ENCODE results near the gene P2RX4.
"Not testable (repeated sequence)": the region's sequence is repeated elsewhere in the genome, so short reads cannot be mapped to it uniquely, and the experiment has no call there.

P2RX4 gene

GRCh38 chr12:121279071-121279375 is 69.1 kb downstream of the P2RX4 start:
- DNase-seq = no peak

- no peak for DNase-seq
Observed at GRCh38 chr12:121279507-121279915, 69.6 kb downstream of the P2RX4 start.

- not testable (repeated sequence) for DNase-seq
Observed at GRCh38 chr12:121280531-121280930, 70.6 kb downstream of the P2RX4 start.

GRCh38 chr12:121281116-121281515 is 71.2 kb downstream of the P2RX4 start:
- not testable (repeated sequence) for DNase-seq

- DNase-seq = no peak
Observed at GRCh38 chr12:121282072-121282742, 72.3 kb downstream of the P2RX4 start.

GRCh38 chr12:121282910-121283309 is 73.0 kb downstream of the P2RX4 start:
- not testable (repeated sequence) for DNase-seq

GRCh38 chr12:121283388-121283787 is 73.5 kb downstream of the P2RX4 start:
- DNase-seq = no peak
